Measurements from ENCODE around the gene CLVS2. TPM values are rescaled to one million over a fixed set of nuclear protein-coding genes. Genes with fewer than 3 reads are reported as not detected.

CLVS2 gene
- total RNA-seq (under 1 TPM in 4 of 9 donors, not detected in 5; 0.05 to 0.44 (median 0.26) TPM), polyA plus RNA-seq (under 1 TPM in 1 of 2 donors, not detected in 1; 0.01 TPM)
- long read RNA-seq, donor 1, result 0 reads
- long read RNA-seq, donor 2, result 0 reads
- long read RNA-seq, donor 3, result 0 reads

GRCh38 chr6:122995921-122996793 lies at the start of gene CLVS2:
CLVS2 (plus strand) TSS chr6:122996235; CDS start chr6:122997778, 1,543 bp downstream.
- intact Hi-C loops (cut with DNase I), result no loop called here
- no peaks in the 10 kb centered on the region for H3K36me3 ChIP-seq
- TF ChIP-seq POLR2A (IDR thresholded peaks at IDR 0.05) (no peak), CTCF (IDR thresholded peaks at IDR 0.05) (no peak)
- ATAC-seq, result peak in 2 of 4 donors; percentile 47 to 50
- DNase-seq, result peak in 2 of 5 donors; percentile 23 to 63
- peaks cover 0 to 14% (median 0%) of the 10 kb centered on the region in 12 donors for H3K4me1 ChIP-seq
- H3K27ac ChIP-seq, result no peak within 1 kb of the TSS
- peak within 1 kb of the TSS in 11 of 12 donors; percentile 5 to 58 (median 38) for H3K4me3 ChIP-seq
- peaks cover 8 to 63% (median 34%) of the 10 kb centered on the region in 9 donors for H3K27me3 ChIP-seq
- no peaks in the 10 kb centered on the region for H3K9me3 ChIP-seq
- 1 to 3% (median 1%) methylated on average over 55 to 75 of the region's 75 CpGs for WGBS, 4 donors

GRCh38 chr6:122947355-122947754 lies 48.7 kb upstream of the CLVS2 start:
- DNase-seq (no peak), ATAC-seq (no peak)
- no peaks in the 10 kb centered on the region for H3K9me3 ChIP-seq
- TF ChIP-seq POLR2A (IDR thresholded peaks at IDR 0.05) (no peak), CTCF (IDR thresholded peaks at IDR 0.05) (peak in 6 of 12 donors; percentile 8 to 41 (median 29))
- intact Hi-C loops (cut with DNase I), result loop anchor here in 3 of 10 donors (2.0 to 5.0 kb wide), 2 partner anchors 369 to 370 kb away; no protein-coding TSS in a partner anchor
- no peaks in the 10 kb centered on the region for H3K36me3 ChIP-seq
- H3K27me3 ChIP-seq, result no peaks in the 10 kb centered on the region
- H3K27ac ChIP-seq, result no peak overlapping the region
- H3K4me3 ChIP-seq, result no peak overlapping the region
- H3K4me1 ChIP-seq, result no peaks in the 10 kb centered on the region

GRCh38 chr6:122953766-122954165 lies 42.3 kb upstream of the CLVS2 start:
- DNase-seq (no peak), ATAC-seq (no peak)
- Histone ChIP-seq H3K9me3 (peaks cover 0 to 37% (median 6%) of the 10 kb centered on the region in 12 donors), H3K27ac (no peak overlapping the region), H3K4me1 (no peaks in the 10 kb centered on the region), H3K36me3 (no peaks in the 10 kb centered on the region), H3K4me3 (no peak overlapping the region), H3K27me3 (no peaks in the 10 kb centered on the region)
- TF ChIP-seq CTCF (IDR thresholded peaks at IDR 0.05) (no peak), POLR2A (IDR thresholded peaks at IDR 0.05) (no peak)
- 67 to 72% (median 71%) methylated on average over 1 of the region's 1 CpG for WGBS, 4 donors
- intact Hi-C loops (cut with DNase I), result loop anchor here in 1 of 10 donors (10.0 kb wide), 1 partner anchor 361 kb away; no protein-coding TSS in a partner anchor

GRCh38 chr6:122956376-122956775 lies 39.7 kb upstream of the CLVS2 start:
- intact Hi-C loops (cut with DNase I), result loop anchor here in 1 of 10 donors (10.0 kb wide), 1 partner anchor 358 kb away; no protein-coding TSS in a partner anchor
- ATAC-seq, result no peak
- WGBS, 4 donors, result 70 to 93% (median 91%) methylated on average over 2 of the region's 2 CpGs

More at GRCh38 chr6:122956376-122956775, 39.7 kb upstream of the CLVS2 start:
- H3K36me3 ChIP-seq, result no peaks in the 10 kb centered on the region
- no peak overlapping the region for H3K4me3 ChIP-seq
- DNase-seq, result no peak
- no peaks in the 10 kb centered on the region for H3K4me1 ChIP-seq
- H3K27ac ChIP-seq, result no peak overlapping the region
- peaks cover 0 to 39% (median 6%) of the 10 kb centered on the region in 12 donors for H3K9me3 ChIP-seq
- no peaks in the 10 kb centered on the region for H3K27me3 ChIP-seq
- TF ChIP-seq POLR2A (IDR thresholded peaks at IDR 0.05) (no peak), CTCF (IDR thresholded peaks at IDR 0.05) (no peak)

Measured in heart left ventricle (tissue), 16 donors.